H9 (cell line): ENCODE results near the gene LORICRIN. TPM values are rescaled to one million over a fixed set of nuclear protein-coding genes. Genes with fewer than 3 reads are reported as not detected.

ENCODE experiments used
- DNase-seq: peaks from one replicate; pipeline ENCODE4 v3.0.0-alpha.2; 2017
- H2AFZ ChIP-seq: one replicate; pipeline ENCODE4 v1.6.1; 2013; ENCODE audit warnings: mild to moderate bottlenecking, low read length, control low read depth, moderate library complexity
- H2AK5ac ChIP-seq: 2 replicates; pipeline ENCODE4 v1.6.1; 2013; ENCODE audit warnings: low read length, control low read depth, mixed read lengths; ENCODE audit not compliant: insufficient read length
- H2BK120ac ChIP-seq: one replicate; pipeline ENCODE4 v1.6.1; 2013; ENCODE audit warnings: low read depth, mild to moderate bottlenecking, low read length, control low read depth, inconsistent platforms; ENCODE audit not compliant: poor library complexity, severe bottlenecking
- H2BK12ac ChIP-seq: 2 replicates; pipeline ENCODE4 v1.6.1; 2013; ENCODE audit warnings: low read length, control low read depth, mixed read lengths, low read depth; ENCODE audit not compliant: insufficient read length
- H2BK15ac ChIP-seq: 2 replicates; pipeline ENCODE4 v1.6.1; 2013; ENCODE audit warnings: low read depth, low read length, control low read depth
- H2BK20ac ChIP-seq: one replicate; pipeline ENCODE4 v1.6.1; 2013; ENCODE audit warnings: low read depth, mild to moderate bottlenecking, low read length, control low read depth, inconsistent platforms; ENCODE audit not compliant: poor library complexity, severe bottlenecking
- H2BK5ac ChIP-seq: 2 replicates; pipeline ENCODE4 v1.6.1; 2013; ENCODE audit warnings: low read length, control low read depth, mixed read lengths; ENCODE audit not compliant: insufficient read length
- H3K14ac ChIP-seq: 2 replicates; pipeline ENCODE4 v1.6.1; 2013; ENCODE audit warnings: low read length, control low read depth; ENCODE audit not compliant: insufficient read depth
- H3K18ac ChIP-seq: 2 replicates; pipeline ENCODE4 v1.6.1; 2013; ENCODE audit warnings: low read depth, mild to moderate bottlenecking, mixed read lengths, low read length, control low read depth; ENCODE audit not compliant: insufficient read length
- H3K23ac ChIP-seq: 2 replicates; pipeline ENCODE4 v1.6.1; 2013; ENCODE audit warnings: low read length, control low read depth, mixed read lengths, low read depth; ENCODE audit not compliant: insufficient read length
- H3K23me2 ChIP-seq: 2 replicates; pipeline ENCODE4 v1.6.1; 2013; ENCODE audit warnings: low read depth, mild to moderate bottlenecking, mixed read lengths, low read length, control low read depth; ENCODE audit not compliant: insufficient read length, poor library complexity, severe bottlenecking
- H3K27ac ChIP-seq: 2 replicates; pipeline ENCODE4 v1.5.1; 2013; ENCODE audit warnings: low read length, control low read depth, mixed read lengths, low read depth; ENCODE audit not compliant: insufficient read length
- H3K27me3 ChIP-seq: 2 replicates; pipeline ENCODE4 v1.6.1; 2013; ENCODE audit warnings: low read length, control low read depth, inconsistent platforms; ENCODE audit not compliant: insufficient read depth
- H3K4ac ChIP-seq: 2 replicates; pipeline ENCODE4 v1.6.1; 2013; ENCODE audit warnings: low read depth, mild to moderate bottlenecking, control low read depth, inconsistent platforms, low read length, moderate library complexity
- H3K4me1 ChIP-seq: 2 replicates; pipeline ENCODE4 v1.6.1; 2013; ENCODE audit warnings: low read length, control low read depth, inconsistent platforms; ENCODE audit not compliant: insufficient read depth
- H3K4me2 ChIP-seq: 2 replicates; pipeline ENCODE4 v1.6.1; 2013; ENCODE audit warnings: low read length, control low read depth, mixed read lengths; ENCODE audit not compliant: insufficient read length, insufficient read depth
- H3K56ac ChIP-seq: 2 replicates; pipeline ENCODE4 v1.6.1; 2013; ENCODE audit warnings: low read depth, mild to moderate bottlenecking, mixed read lengths, low read length, control low read depth; ENCODE audit not compliant: insufficient read length
- H3K79me1 ChIP-seq: 2 replicates; pipeline ENCODE4 v1.6.1; 2013; ENCODE audit warnings: low read depth, mild to moderate bottlenecking, moderate library complexity, low read length, control low read depth, inconsistent platforms; ENCODE audit not compliant: insufficient read depth, poor library complexity, severe bottlenecking
- H3K79me2 ChIP-seq: 2 replicates; pipeline ENCODE4 v1.6.1; 2013; ENCODE audit warnings: low read length, control low read depth, inconsistent platforms; ENCODE audit not compliant: insufficient read depth
- H3K9ac ChIP-seq: 2 replicates; pipeline ENCODE4 v1.6.1; 2013; ENCODE audit warnings: low read length, control low read depth, mixed read lengths; ENCODE audit not compliant: insufficient read length; ENCODE audit errors: extremely low read depth
- H3K9me3 ChIP-seq: one replicate; pipeline ENCODE4 v1.6.1; 2013; ENCODE audit warnings: low read depth, low read length, inconsistent platforms; ENCODE audit not compliant: control insufficient read depth
- H3T11ph ChIP-seq: one replicate; pipeline ENCODE4 v1.6.1; 2013; ENCODE audit warnings: mild to moderate bottlenecking, low read length, control low read depth, inconsistent platforms
- H4K20me1 ChIP-seq: one replicate; pipeline ENCODE4 v1.6.1; 2013; ENCODE audit not compliant: control insufficient read depth, insufficient read length, insufficient read depth
- H4K5ac ChIP-seq: 2 replicates; pipeline ENCODE4 v1.6.1; 2013; ENCODE audit warnings: low read depth, mild to moderate bottlenecking, mixed read lengths, low read length, control low read depth; ENCODE audit not compliant: insufficient read length
- H4K8ac ChIP-seq: replicated peaks from 2 replicates; pipeline ENCODE4 v1.6.1; 2013; ENCODE audit warnings: low read length, control low read depth, mixed read lengths, low read depth; ENCODE audit not compliant: insufficient read length
- H4K91ac ChIP-seq: 2 replicates; pipeline ENCODE4 v1.6.1; 2013; ENCODE audit warnings: low read depth, mild to moderate bottlenecking, moderate library complexity, mixed read lengths, low read length, control low read depth; ENCODE audit not compliant: insufficient read length
- H3K27ac Mint-ChIP-seq, 3 experiments: 2 replicates in 2 of 3; 3 replicates in 1 of 3; pipeline ENCODE4 v1.8.0; 2020 to 2021; ENCODE audit warnings: mixed read lengths in 3 of 3, mild to moderate bottlenecking in 1 of 3, moderate library complexity in 1 of 3
- H3K27me3 Mint-ChIP-seq: 2 replicates; pipeline ENCODE4 v1.8.0; 2021; ENCODE audit warnings: low read depth, mild to moderate bottlenecking, moderate library complexity, mixed read lengths
- H3K36me3 Mint-ChIP-seq, 3 experiments: 2 replicates in 2 of 3; 3 replicates in 1 of 3; pipeline ENCODE4 v1.8.0; 2020 to 2021; ENCODE audit warnings: low read depth in 3 of 3, mixed read lengths in 3 of 3; ENCODE audit not compliant: insufficient read depth in 1 of 3
- H3K4me1 Mint-ChIP-seq, 2 experiments: 2 replicates each; pipeline ENCODE4 v1.8.0; 2020; ENCODE audit warnings: mixed read lengths in 2 of 2
- H3K4me3 Mint-ChIP-seq, 2 experiments: 2 replicates in 1 of 2; 3 replicates in 1 of 2; pipeline ENCODE4 v1.8.0; 2020 to 2021; ENCODE audit warnings: mild to moderate bottlenecking in 2 of 2, mixed read lengths in 2 of 2, moderate library complexity in 1 of 2
- H3K9me3 Mint-ChIP-seq, 2 experiments: 2 replicates in 1 of 2; 3 replicates in 1 of 2; pipeline ENCODE4 v1.8.0; 2020; ENCODE audit warnings: mild to moderate bottlenecking in 2 of 2, mixed read lengths in 2 of 2, moderate library complexity in 1 of 2
- CTCF ChIP-seq: fragments of 200-600 bp; sonication (generic); conservative IDR thresholded peaks from 3 replicates; pipeline ENCODE4 v1.8.0; 2021; ENCODE audit warnings: antibody characterized with exemption, mild to moderate bottlenecking
- WGBS: extraction: QIAGEN DNeasy Blood & Tissue Kit; methylation state at CpG from one replicate; pipeline ENCODE4 v1.1.7; 2013; ENCODE audit warnings: missing lambda C conversion rate, low lambda C conversion rate, mixed read lengths; ENCODE audit not compliant: insufficient read length; ENCODE audit errors: extremely low coverage; 5-methylcytosine and 5-hydroxymethylcytosine counted together
- total RNA-seq: library from RNA; stranded (reverse); gene quantifications from 2 replicates; pipeline ENCODE4 v1.2.1, GENCODE V29; 2021

LORICRIN gene
- total RNA-seq, 1 experiment from 2014 or later, result not detected

DNA sequence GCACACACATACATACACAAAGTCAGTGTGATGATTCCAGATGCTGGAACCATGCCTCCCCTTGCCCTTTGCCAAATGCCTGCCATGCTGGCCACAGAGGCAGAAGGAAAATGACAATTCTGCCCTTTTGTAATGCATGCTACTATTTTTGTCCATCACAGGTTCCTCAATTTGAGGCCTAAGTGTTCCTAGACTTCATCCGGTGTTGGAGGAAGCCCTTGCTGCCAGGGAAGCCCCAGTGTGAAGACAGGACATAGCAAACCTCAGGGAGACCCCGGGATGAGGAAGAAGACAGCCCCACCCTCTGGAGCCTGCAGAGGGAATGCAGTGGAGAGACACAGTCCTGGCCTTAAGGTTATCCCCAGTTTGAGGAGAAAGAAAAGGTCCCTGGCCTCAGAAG lies 27.7 kb upstream of the LORICRIN start:
- no peaks in the 10 kb centered on the region for H3K79me2 ChIP-seq
- H3K36me3 Mint-ChIP-seq, result no peaks in the 10 kb centered on the region
- no peak overlapping the region for H3K27ac ChIP-seq
- no peak overlapping the region for H3K4ac ChIP-seq
- H3K27ac Mint-ChIP-seq, result no peak overlapping the region
- no peak overlapping the region for H4K91ac ChIP-seq
- no peak overlapping the region for H2AFZ ChIP-seq
- no peak overlapping the region for H3K4me2 ChIP-seq
- no peak for TF ChIP-seq CTCF
- no peak overlapping the region for H2BK15ac ChIP-seq
- no peak overlapping the region for H3K14ac ChIP-seq
- peaks cover 5% of the 10 kb centered on the region for H3K27me3 Mint-ChIP-seq
- no peaks in the 10 kb centered on the region for H3K27me3 ChIP-seq
- H3K9me3 ChIP-seq, result no peaks in the 10 kb centered on the region
- no peak overlapping the region for H2BK5ac ChIP-seq
- peaks cover 0 to 3% of the 10 kb centered on the region in 2 experiments; a peak in 3 of 5 replicates for H3K9me3 Mint-ChIP-seq
- no peak overlapping the region for H2AK5ac ChIP-seq
- H3K56ac ChIP-seq, result no peak overlapping the region
- H3K23ac ChIP-seq, result no peak overlapping the region
- H4K20me1 ChIP-seq, result no peaks in the 10 kb centered on the region
- no peak overlapping the region for H2BK12ac ChIP-seq
- H2BK120ac ChIP-seq, result no peak overlapping the region
- H3K4me1 ChIP-seq, result no peaks in the 10 kb centered on the region
- WGBS, result no CpG with 5 or more reads among the region's 2 CpGs
- no peak overlapping the region for H4K5ac ChIP-seq
- H3K9ac ChIP-seq, result no peak overlapping the region
- no peak for DNase-seq
- no peak overlapping the region for H4K8ac ChIP-seq
- H3T11ph ChIP-seq, result no peak overlapping the region
- no peaks in the 10 kb centered on the region for H3K79me1 ChIP-seq
- H2BK20ac ChIP-seq, result no peak overlapping the region
- no peak overlapping the region for H3K4me3 Mint-ChIP-seq
- no peaks in the 10 kb centered on the region for H3K23me2 ChIP-seq
- no peaks in the 10 kb centered on the region for H3K4me1 Mint-ChIP-seq
- H3K18ac ChIP-seq, result no peak overlapping the region
